MCF 10A (cell line): Measurements from ENCODE around the gene FZD7. TPM values are rescaled to one million over a fixed set of nuclear protein-coding genes. Genes with fewer than 3 reads are reported as not detected.

Experiments
- BruUV-seq: library from RNA; stranded (reverse); fragments of 400-500 nt; replicated peaks from 2 replicates; lab custom pipeline; 2021; lab: Mats Ljungman, UMichigan
- CTCF ChIA-PET: fragments of 300-600 bp; sonication (Branson Sonifier 250); formaldehyde crosslinking; extraction: SDS; loops from one replicate; lab custom pipeline; 2021; ENCODE audit warnings: antibody characterized with exemption, inconsistent platforms; lab: Yijun Ruan, JAX
- POLR2A ChIA-PET: fragments of 300-600, 350-650 bp; sonication (Branson Sonifier 250); formaldehyde crosslinking; extraction: SDS; loops from one replicate; lab custom pipeline; 2020; ENCODE audit warnings: antibody characterized with exemption, inconsistent platforms; lab: Yijun Ruan, JAX
- DNase-seq: peaks from one replicate; pipeline ENCODE4 v3.0.0-alpha.2; 2018; ENCODE audit not compliant: unreplicated experiment
- H3K27ac Mint-ChIP-seq: one replicate; pipeline ENCODE4 v1.8.0; 2022; ENCODE audit warnings: mild to moderate bottlenecking, low read depth, mixed read lengths; ENCODE audit not compliant: unreplicated experiment
- H3K27me3 Mint-ChIP-seq: one replicate; pipeline ENCODE4 v1.8.0; 2022; ENCODE audit warnings: mixed read lengths; ENCODE audit not compliant: insufficient read depth, unreplicated experiment
- H3K36me3 Mint-ChIP-seq: one replicate; pipeline ENCODE4 v1.8.0; 2022; ENCODE audit warnings: mild to moderate bottlenecking, moderate library complexity, mixed read lengths; ENCODE audit not compliant: insufficient read depth, unreplicated experiment
- H3K4me1 Mint-ChIP-seq: one replicate; pipeline ENCODE4 v1.8.0; 2022; ENCODE audit warnings: mixed read lengths; ENCODE audit not compliant: insufficient read depth, unreplicated experiment
- H3K4me3 Mint-ChIP-seq: one replicate; pipeline ENCODE4 v1.8.0; 2022; ENCODE audit warnings: mild to moderate bottlenecking, moderate library complexity, mixed read lengths; ENCODE audit not compliant: unreplicated experiment
- H3K9me3 Mint-ChIP-seq: one replicate; pipeline ENCODE4 v1.8.0; 2022; ENCODE audit warnings: mixed read lengths; ENCODE audit not compliant: unreplicated experiment
- intact Hi-C: fragments of 100-400 bp; cut with micrococcal nuclease; formaldehyde crosslinking; loops from 2 replicates; pipeline ENCODE4 v1.14.1; 2022
- total RNA-seq: library from RNA; stranded (reverse); gene quantifications from 2 replicates; pipeline ENCODE4 v1.2.3, GENCODE V29; 2022
- TF ChIP-seq, protein P1 (sequence below): fragments of 200-600 bp; IDR thresholded peaks from one replicate; pipeline ENCODE4 v1.8.0; 2022; ENCODE audit warnings: antibody characterized with exemption, mild to moderate bottlenecking; ENCODE audit not compliant: unreplicated experiment

FZD7 gene
- total RNA-seq, 1 experiment from 2014 or later, result 1.1 TPM

DNA sequence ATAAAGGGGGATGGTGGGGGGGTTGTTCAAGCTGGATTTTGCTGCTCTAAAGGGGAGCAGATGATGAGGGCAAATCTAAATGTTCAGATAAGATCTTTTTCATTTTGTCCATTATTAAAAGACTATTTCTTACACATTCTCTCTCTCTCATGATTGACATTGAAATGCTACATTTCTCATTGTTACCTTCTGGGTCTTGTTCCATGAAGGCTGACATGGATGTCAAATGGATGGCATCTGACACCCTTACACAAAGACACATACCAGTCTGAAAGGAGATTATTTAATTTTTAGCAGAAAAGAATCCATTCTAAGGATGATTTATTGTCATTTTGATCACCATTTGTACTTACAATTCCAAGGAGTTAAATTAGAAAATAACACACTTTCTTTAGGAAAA is 11.1 kb downstream of the FZD7 start:
- no TSS peak for BruUV-seq
- H3K27ac Mint-ChIP-seq, result no peak overlapping the region
- no peaks in the 10 kb centered on the region for H3K4me1 Mint-ChIP-seq
- H3K36me3 Mint-ChIP-seq, result peaks cover 12% of the 10 kb centered on the region
- CTCF ChIA-PET, result interaction anchor here (0.7 to 1.3 kb wide), 2 partner anchors 184 to 269 kb away, joined by 3 read pairs; no protein-coding TSS in a partner anchor
- intact Hi-C loops, result no loop called here
- TF ChIP-seq, protein P1, sequence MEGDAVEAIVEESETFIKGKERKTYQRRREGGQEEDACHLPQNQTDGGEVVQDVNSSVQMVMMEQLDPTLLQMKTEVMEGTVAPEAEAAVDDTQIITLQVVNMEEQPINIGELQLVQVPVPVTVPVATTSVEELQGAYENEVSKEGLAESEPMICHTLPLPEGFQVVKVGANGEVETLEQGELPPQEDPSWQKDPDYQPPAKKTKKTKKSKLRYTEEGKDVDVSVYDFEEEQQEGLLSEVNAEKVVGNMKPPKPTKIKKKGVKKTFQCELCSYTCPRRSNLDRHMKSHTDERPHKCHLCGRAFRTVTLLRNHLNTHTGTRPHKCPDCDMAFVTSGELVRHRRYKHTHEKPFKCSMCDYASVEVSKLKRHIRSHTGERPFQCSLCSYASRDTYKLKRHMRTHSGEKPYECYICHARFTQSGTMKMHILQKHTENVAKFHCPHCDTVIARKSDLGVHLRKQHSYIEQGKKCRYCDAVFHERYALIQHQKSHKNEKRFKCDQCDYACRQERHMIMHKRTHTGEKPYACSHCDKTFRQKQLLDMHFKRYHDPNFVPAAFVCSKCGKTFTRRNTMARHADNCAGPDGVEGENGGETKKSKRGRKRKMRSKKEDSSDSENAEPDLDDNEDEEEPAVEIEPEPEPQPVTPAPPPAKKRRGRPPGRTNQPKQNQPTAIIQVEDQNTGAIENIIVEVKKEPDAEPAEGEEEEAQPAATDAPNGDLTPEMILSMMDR, result no peak
- no peak overlapping the region for H3K4me3 Mint-ChIP-seq
- no peaks in the 10 kb centered on the region for H3K9me3 Mint-ChIP-seq
- POLR2A ChIA-PET, result no interaction called here
- no peak for DNase-seq
- peaks cover 12% of the 10 kb centered on the region for H3K27me3 Mint-ChIP-seq

DNA sequence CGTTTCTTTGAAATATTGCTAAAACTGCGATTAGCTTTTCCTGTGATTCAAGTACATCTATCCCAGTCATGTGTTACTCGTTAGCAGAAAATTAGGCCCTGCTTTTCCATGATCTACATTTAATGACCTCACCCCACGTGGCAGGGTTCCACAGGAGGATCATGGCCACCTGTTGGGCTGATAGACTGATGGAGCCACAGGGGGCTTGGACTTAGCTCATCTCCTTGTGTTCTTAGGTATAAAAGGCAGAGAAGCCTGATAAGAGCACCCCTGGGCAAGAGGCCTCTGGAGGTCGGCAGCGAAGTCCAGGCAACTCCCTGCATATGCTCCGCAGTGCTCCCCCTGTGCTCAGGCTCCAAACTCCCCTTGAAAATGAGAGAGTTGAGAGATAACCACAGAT is 12.9 kb downstream of the FZD7 start:
- H3K4me1 Mint-ChIP-seq, result no peaks in the 10 kb centered on the region
- H3K4me3 Mint-ChIP-seq, result no peak overlapping the region
- peaks cover 12% of the 10 kb centered on the region for H3K27me3 Mint-ChIP-seq
- POLR2A ChIA-PET, result no interaction called here
- no peak for DNase-seq
- CTCF ChIA-PET, result interaction anchor here (0.6 to 0.7 kb wide), 2 partner anchors 27 to 186 kb away, joined by 3 read pairs; no protein-coding TSS in a partner anchor
- intact Hi-C loops, result no loop called here
- no TSS peak for BruUV-seq
- TF ChIP-seq, protein P1, result no peak
- no peaks in the 10 kb centered on the region for H3K9me3 Mint-ChIP-seq
- peaks cover 12% of the 10 kb centered on the region for H3K36me3 Mint-ChIP-seq
- no peak overlapping the region for H3K27ac Mint-ChIP-seq

- H3K9me3 Mint-ChIP-seq, result no peaks in the 10 kb centered on the region
- DNase-seq, result no peak
- ChIA-PET CTCF (interaction anchor here (0.6 to 0.7 kb wide), 2 partner anchors 8 to 233 kb away, joined by 3 to 6 read pairs; no protein-coding TSS in a partner anchor), POLR2A (interaction anchor here (1.0 kb wide), 1 partner anchor 61 kb away, joined by 3 read pairs; no protein-coding TSS in a partner anchor)
- H3K27ac Mint-ChIP-seq, result no peak overlapping the region
- H3K27me3 Mint-ChIP-seq, result peaks cover 28% of the 10 kb centered on the region
- TF ChIP-seq, protein P1, result no peak
- H3K36me3 Mint-ChIP-seq, result peaks cover 12% of the 10 kb centered on the region
- no TSS peak for BruUV-seq
- intact Hi-C loops, result no loop called here
- H3K4me1 Mint-ChIP-seq, result no peaks in the 10 kb centered on the region
- H3K4me3 Mint-ChIP-seq, result no peak overlapping the region
These were observed 15.6 kb downstream of the FZD7 start for GRCh38 chr2:202049092-202049728.

GRCh38 chr2:202049840-202050239 is 16.2 kb downstream of the FZD7 start:
- no peak overlapping the region for H3K4me3 Mint-ChIP-seq
- no peak for DNase-seq
- POLR2A ChIA-PET, result interaction anchor here (1.0 kb wide), 1 partner anchor 61 kb away, joined by 3 read pairs; no protein-coding TSS in a partner anchor
- H3K4me1 Mint-ChIP-seq, result no peaks in the 10 kb centered on the region
- no peaks in the 10 kb centered on the region for H3K9me3 Mint-ChIP-seq
- intact Hi-C loops, result no loop called here
- TF ChIP-seq, protein P1, result no peak
- H3K36me3 Mint-ChIP-seq, result peaks cover 6% of the 10 kb centered on the region
- H3K27me3 Mint-ChIP-seq, result peaks cover 35% of the 10 kb centered on the region
- CTCF ChIA-PET, result no interaction called here
- H3K27ac Mint-ChIP-seq, result no peak overlapping the region
- BruUV-seq, result no TSS peak
